ENCODE measurements around the gene OIP5. TPM values are rescaled to one million over a fixed set of nuclear protein-coding genes. Genes with fewer than 3 reads are reported as not detected.
A peak's percentile ranks its signal among the peaks of the same experiment; 100 is the strongest.

The OIP5 gene
- total RNA-seq, 2 donors from 2014 or later, result not detected

DNA sequence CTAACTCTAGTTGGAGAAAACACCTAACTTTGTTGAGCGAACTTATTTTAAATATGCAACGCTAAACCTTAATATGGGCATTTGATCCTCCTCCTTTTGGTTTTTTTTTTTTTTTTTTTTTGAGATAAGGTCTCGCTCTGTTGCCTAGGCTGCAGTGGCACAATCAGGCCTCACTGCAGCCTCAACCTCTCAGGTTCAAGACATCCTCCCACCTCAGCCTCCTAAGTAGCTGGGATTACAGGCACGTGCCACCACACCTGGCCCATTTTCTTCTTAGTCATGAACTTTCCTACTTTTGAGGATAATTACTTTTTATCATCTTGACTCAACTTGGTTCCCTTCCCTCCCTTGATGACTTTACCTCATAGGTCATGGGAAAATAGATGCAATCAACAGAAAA, 4.2 kb upstream of the OIP5 start:
- DNase-seq (ENCODE audit: low spot score) (no peak), ATAC-seq (ENCODE audit: insufficient number of reproducible peaks, low FRiP score, low read depth) (no peak)
- Histone ChIP-seq H3K4me3 (no peak overlapping the region), H3K4me1 (ENCODE audit: control insufficient read depth in 1 of 2, low read depth in 2 of 2) (no peaks in the 10 kb centered on the region), H3K27ac (no peak overlapping the region), H3K9me3 (no peaks in the 10 kb centered on the region), H3K36me3 (no peaks in the 10 kb centered on the region), H3K27me3 (replicated peaks; ENCODE audit: insufficient read depth) (no peaks in the 10 kb centered on the region)
- TF ChIP-seq, protein P1, sequence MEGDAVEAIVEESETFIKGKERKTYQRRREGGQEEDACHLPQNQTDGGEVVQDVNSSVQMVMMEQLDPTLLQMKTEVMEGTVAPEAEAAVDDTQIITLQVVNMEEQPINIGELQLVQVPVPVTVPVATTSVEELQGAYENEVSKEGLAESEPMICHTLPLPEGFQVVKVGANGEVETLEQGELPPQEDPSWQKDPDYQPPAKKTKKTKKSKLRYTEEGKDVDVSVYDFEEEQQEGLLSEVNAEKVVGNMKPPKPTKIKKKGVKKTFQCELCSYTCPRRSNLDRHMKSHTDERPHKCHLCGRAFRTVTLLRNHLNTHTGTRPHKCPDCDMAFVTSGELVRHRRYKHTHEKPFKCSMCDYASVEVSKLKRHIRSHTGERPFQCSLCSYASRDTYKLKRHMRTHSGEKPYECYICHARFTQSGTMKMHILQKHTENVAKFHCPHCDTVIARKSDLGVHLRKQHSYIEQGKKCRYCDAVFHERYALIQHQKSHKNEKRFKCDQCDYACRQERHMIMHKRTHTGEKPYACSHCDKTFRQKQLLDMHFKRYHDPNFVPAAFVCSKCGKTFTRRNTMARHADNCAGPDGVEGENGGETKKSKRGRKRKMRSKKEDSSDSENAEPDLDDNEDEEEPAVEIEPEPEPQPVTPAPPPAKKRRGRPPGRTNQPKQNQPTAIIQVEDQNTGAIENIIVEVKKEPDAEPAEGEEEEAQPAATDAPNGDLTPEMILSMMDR (IDR thresholded peaks at IDR 0.05), result no peak

DNA sequence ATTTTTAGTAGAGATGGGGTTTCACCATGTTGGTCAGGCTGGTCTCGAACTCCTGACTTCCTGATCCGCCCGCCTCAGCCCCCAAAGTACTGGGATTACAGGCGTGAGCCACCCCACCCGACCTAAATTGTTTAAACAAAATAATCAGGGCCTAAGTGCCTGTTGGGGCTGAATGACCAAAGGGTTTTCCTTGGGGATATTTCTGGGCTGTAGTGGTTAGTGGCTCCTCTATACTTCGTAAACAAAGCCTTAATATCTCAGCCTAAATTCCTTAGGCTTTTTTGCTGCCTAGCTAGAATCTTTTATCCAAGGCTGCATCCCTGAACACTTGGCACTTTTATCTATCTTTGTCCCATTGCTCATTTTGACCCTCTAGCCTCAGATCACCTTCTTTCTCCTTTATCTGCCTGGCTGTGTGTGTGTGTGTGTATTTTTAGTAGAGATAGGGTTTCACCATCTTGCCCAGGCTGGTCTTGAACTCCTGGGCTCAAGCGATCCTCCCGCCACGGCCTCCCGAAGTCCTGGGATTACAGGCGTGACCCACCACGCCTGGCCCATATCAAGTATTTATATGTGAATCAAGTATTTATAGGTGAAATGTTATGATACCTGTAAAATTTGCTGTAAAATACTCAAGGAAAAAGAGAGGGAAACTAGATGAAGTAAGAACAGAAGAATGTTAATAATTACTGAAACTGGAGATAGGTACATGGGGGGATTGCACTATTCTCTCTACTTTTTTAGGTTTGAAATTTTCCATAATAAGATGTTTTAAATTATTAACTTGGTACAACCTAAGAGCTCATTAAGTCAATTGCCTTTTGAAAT, 2.1 kb upstream of the OIP5 start:
- DNase-seq (ENCODE audit: low spot score) (no peak), ATAC-seq (ENCODE audit: insufficient number of reproducible peaks, low FRiP score, low read depth) (no peak)
- Histone ChIP-seq H3K36me3 (no peaks in the 10 kb centered on the region), H3K4me3 (no peak overlapping the region), H3K9me3 (no peaks in the 10 kb centered on the region), H3K27ac (no peak overlapping the region), H3K4me1 (ENCODE audit: control insufficient read depth in 1 of 2, low read depth in 2 of 2) (no peaks in the 10 kb centered on the region), H3K27me3 (replicated peaks; ENCODE audit: insufficient read depth) (no peaks in the 10 kb centered on the region)
- TF ChIP-seq, protein P1 (IDR thresholded peaks at IDR 0.05), result no peak

DNA sequence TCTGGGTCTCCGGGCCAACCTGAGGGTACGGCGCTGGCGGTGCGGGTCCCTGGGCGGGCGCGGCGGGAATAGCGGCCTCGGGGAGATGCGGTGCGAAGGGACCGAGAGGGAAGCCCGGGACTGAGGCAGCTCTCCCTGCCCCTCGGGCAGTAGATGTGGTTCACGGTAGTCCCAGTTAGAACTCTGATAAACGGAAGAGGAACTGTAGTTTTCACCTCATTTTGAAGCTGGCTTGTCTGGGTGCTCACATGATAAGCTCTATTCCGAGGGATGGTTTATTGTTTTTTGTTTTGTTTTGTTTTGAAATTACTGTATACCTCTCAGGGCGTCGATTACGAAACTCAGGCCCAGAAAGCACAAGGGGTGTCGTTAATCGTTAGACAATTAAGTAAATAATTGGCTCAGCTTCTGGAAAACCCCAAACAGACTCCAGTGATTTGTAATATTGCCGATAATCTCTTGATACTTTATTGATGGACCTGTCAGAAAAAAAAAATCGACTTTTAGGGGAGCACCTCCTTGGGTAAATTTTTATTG, 703 bp upstream of the OIP5 start:
- Histone ChIP-seq H3K36me3 (no peaks in the 10 kb centered on the region), H3K4me1 (ENCODE audit: control insufficient read depth in 1 of 2, low read depth in 2 of 2) (no peaks in the 10 kb centered on the region), H3K4me3 (peak overlapping the region; percentile 76), H3K9me3 (no peaks in the 10 kb centered on the region), H3K27ac (no peak overlapping the region), H3K27me3 (replicated peaks; ENCODE audit: insufficient read depth) (no peaks in the 10 kb centered on the region)
- DNase-seq (ENCODE audit: low spot score) (no peak), ATAC-seq (ENCODE audit: insufficient number of reproducible peaks, low FRiP score, low read depth) (no peak)
- TF ChIP-seq, protein P1 (IDR thresholded peaks at IDR 0.05), result no peak

DNA sequence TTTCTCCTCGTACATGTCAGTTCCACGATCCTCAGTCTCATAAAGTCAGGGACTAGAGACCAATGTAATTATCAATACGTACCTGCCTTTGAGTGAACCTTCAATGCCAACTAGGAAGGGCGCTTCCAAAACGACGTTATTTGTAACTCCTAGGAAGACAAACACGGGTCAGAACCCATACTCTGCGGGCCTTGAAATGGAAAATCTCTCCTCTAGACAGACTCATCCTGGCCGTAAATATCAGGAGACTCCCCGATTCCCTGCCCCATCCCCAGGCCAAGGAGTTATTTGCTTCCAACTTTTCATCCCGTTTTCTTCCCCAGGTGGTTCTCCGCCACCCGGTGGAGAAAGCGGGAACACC, 578 bp downstream of the OIP5 start:
- peak overlapping the region; percentile 76 for H3K4me3 ChIP-seq
- peak; percentile 47 for ATAC-seq (ENCODE audit: insufficient number of reproducible peaks, low FRiP score, low read depth)
- no peaks in the 10 kb centered on the region for H3K27me3 ChIP-seq (replicated peaks; ENCODE audit: insufficient read depth)
- DNase-seq (ENCODE audit: low spot score), result no peak
- TF ChIP-seq, protein P1 (IDR thresholded peaks at IDR 0.05), result peak; percentile 76
- no peaks in the 10 kb centered on the region for H3K4me1 ChIP-seq (ENCODE audit: control insufficient read depth in 1 of 2, low read depth in 2 of 2)
- H3K27ac ChIP-seq, result no peak overlapping the region
- no peaks in the 10 kb centered on the region for H3K9me3 ChIP-seq
- H3K36me3 ChIP-seq, result no peaks in the 10 kb centered on the region

DNA sequence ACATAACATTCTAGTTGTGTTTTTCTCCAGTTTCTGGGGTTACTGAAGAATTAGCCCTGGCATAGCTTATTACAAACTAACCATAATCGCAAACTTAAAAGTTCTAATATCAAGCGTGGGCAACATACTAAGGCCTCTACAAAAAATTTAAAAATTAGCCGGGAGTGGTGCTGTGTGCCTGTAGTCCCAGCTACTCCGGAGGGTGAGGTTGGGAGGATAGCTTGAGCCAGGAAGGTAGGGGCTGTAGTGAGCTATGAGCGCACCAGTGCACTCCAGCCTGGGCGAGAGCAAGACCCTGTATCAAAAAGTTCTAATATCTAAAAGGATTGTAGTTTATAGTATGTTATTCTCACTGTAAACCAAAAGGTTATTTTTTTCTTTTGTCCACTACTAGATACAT, 1.1 kb downstream of the OIP5 start:
- H3K4me3 ChIP-seq, result no peak overlapping the region

More for the DNA sequence above, 1.1 kb downstream of the OIP5 start:
- TF ChIP-seq, protein P1 (IDR thresholded peaks at IDR 0.05), result no peak
- no peaks in the 10 kb centered on the region for H3K36me3 ChIP-seq
- H3K27ac ChIP-seq, result no peak overlapping the region
- no peaks in the 10 kb centered on the region for H3K9me3 ChIP-seq
- DNase-seq (ENCODE audit: low spot score) (no peak), ATAC-seq (ENCODE audit: insufficient number of reproducible peaks, low FRiP score, low read depth) (no peak)
- H3K27me3 ChIP-seq (replicated peaks; ENCODE audit: insufficient read depth), result no peaks in the 10 kb centered on the region
- no peaks in the 10 kb centered on the region for H3K4me1 ChIP-seq (ENCODE audit: control insufficient read depth in 1 of 2, low read depth in 2 of 2)

All from thoracic aorta (tissue), 2 donors.